GM12878 (cell line): ENCODE measurements around the gene STYXL2. TPM values are rescaled to one million over a fixed set of nuclear protein-coding genes. Genes with fewer than 3 reads are reported as not detected.

ENCODE experiments used
- ATAC-seq: fragments of 200-7000 bp; cut with Tn5 transposase; 3 replicates; pipeline ENCODE4 v1.9.1; 2020; ENCODE audit warnings: mild to moderate bottlenecking, moderate library complexity
- BruUV-seq: library from RNA; stranded (reverse); fragments of 400-500 nt; replicated peaks from 2 replicates; lab custom pipeline; 2021; lab: Mats Ljungman, UMichigan
- CTCF ChIA-PET: fragments of 300-600 bp; sonication (Branson Sonifier 250); formaldehyde crosslinking; extraction: SDS; loops from one replicate; lab custom pipeline; 2021; ENCODE audit warnings: inconsistent platforms; lab: Yijun Ruan, JAX
- POLR2A ChIA-PET: fragments of 350-600 bp; formaldehyde crosslinking; extraction: SDS; loops from one replicate; lab custom pipeline; 2021; ENCODE audit warnings: inconsistent platforms; lab: Charles Lee
- RAD21 ChIA-PET: fragments of 300-600 bp; sonication (Branson Sonifier 250); formaldehyde crosslinking; loops from one replicate; lab custom pipeline; 2023; ENCODE audit warnings: antibody characterized with exemption; ENCODE audit not compliant: unreplicated experiment; lab: Charles Lee
- SMC1A ChIA-PET: fragments of 300-600 bp; sonication (Branson Sonifier 250); formaldehyde crosslinking; loops from one replicate; lab custom pipeline; 2023; ENCODE audit not compliant: unreplicated experiment, uncharacterized antibody; lab: Charles Lee
- DNase-seq: peaks from one replicate; pipeline ENCODE4 v3.0.0-alpha.2; 2011; ENCODE audit warnings: low read depth, low spot score
- FAIRE-seq: peaks from 3 replicates; lab custom pipeline; 2011; peaks lifted over from hg19 to GRCh38; lab: Jason Lieb, UNC
- H2AFZ ChIP-seq: 2 replicates; pipeline ENCODE4 v1.6.0; 2011; ENCODE audit warnings: low read depth, low read length, control low read depth; ENCODE audit not compliant: control insufficient read depth
- H3K27ac ChIP-seq: 2 replicates; pipeline ENCODE4 v1.5.1; 2011; ENCODE audit warnings: control low read depth; ENCODE audit not compliant: control insufficient read depth, insufficient read depth
- H3K27me3 ChIP-seq, 2 experiments: replicated peaks in 1 of 2; 2 replicates each; pipeline versions ENCODE4 v1.6.0 to v1.6.1; 2011; ENCODE audit warnings: low read length in 1 of 2; ENCODE audit not compliant: control insufficient read depth in 2 of 2, insufficient read depth in 2 of 2
- H3K36me3 ChIP-seq, 2 experiments: 2 replicates each; pipeline ENCODE4 v1.5.1; 2011; ENCODE audit warnings: low read length in 1 of 2; ENCODE audit not compliant: control insufficient read depth in 2 of 2, insufficient read depth in 2 of 2
- H3K4me1 ChIP-seq: 2 replicates; pipeline ENCODE4 v1.6.1; 2011; ENCODE audit warnings: mild to moderate bottlenecking, low read length, moderate library complexity, mixed read lengths; ENCODE audit not compliant: control insufficient read depth, insufficient read depth
- H3K4me2 ChIP-seq: 2 replicates; pipeline ENCODE4 v1.6.0; 2011; ENCODE audit warnings: control low read depth; ENCODE audit not compliant: control insufficient read depth, insufficient read depth
- H3K4me3 ChIP-seq: fragments of 200-600 bp; sonication (generic); 2 replicates; pipeline ENCODE4 v1.5.1; 2016
- H3K79me2 ChIP-seq: 2 replicates; pipeline ENCODE4 v1.6.0; 2011; ENCODE audit warnings: low read length; ENCODE audit not compliant: control insufficient read depth, insufficient read depth
- H3K9ac ChIP-seq: 2 replicates; pipeline ENCODE4 v1.8.0; 2011; ENCODE audit warnings: low read length, control low read depth, mixed read lengths; ENCODE audit not compliant: control insufficient read depth, insufficient read depth
- H3K9me3 ChIP-seq: replicated peaks from 3 replicates; pipeline ENCODE4 v1.5.1; 2011; ENCODE audit warnings: mild to moderate bottlenecking, low read length; ENCODE audit not compliant: control insufficient read depth, insufficient read depth
- H4K20me1 ChIP-seq: 2 replicates; pipeline ENCODE4 v1.6.0; 2011; ENCODE audit not compliant: control insufficient read depth, insufficient read depth
- BCL11A ChIP-seq: IDR thresholded peaks from 2 replicates; pipeline ENCODE4 v1.6.1; 2011; ENCODE audit warnings: low read depth, low read length
- CBFB ChIP-seq: IDR thresholded peaks from 2 replicates; pipeline ENCODE4 v1.6.1; 2016; ENCODE audit warnings: antibody characterized with exemption, low read depth
- CREB1 ChIP-seq: IDR thresholded peaks from 2 replicates; pipeline ENCODE4 v1.6.1; 2012; ENCODE audit warnings: low read depth, mild to moderate bottlenecking, inconsistent platforms
- ESRRA ChIP-seq: IDR thresholded peaks from 2 replicates; pipeline ENCODE4 v1.6.1; 2012; ENCODE audit warnings: mild to moderate bottlenecking, low read length, improper control_type of control experiment
- FOXK2 ChIP-seq: fragments of 450-650 bp; IDR thresholded peaks from 2 replicates; pipeline ENCODE4 v1.6.1; 2017; ENCODE audit warnings: mild to moderate bottlenecking, moderate library complexity
- IKZF2 ChIP-seq, 2 experiments: fragments of 450-650 bp; IDR thresholded peaks; 2 replicates each; pipeline ENCODE4 v1.6.1; 2017; ENCODE audit warnings: mild to moderate bottlenecking in 2 of 2, moderate library complexity in 2 of 2
- MEF2A ChIP-seq: IDR thresholded peaks from 2 replicates; pipeline ENCODE4 v1.6.1; 2011; ENCODE audit warnings: low read depth, mild to moderate bottlenecking, low read length, moderate library complexity; ENCODE audit not compliant: insufficient read depth
- NFXL1 ChIP-seq: fragments of 450-650 bp; IDR thresholded peaks from 2 replicates; pipeline ENCODE4 v1.6.1; 2017; ENCODE audit warnings: antibody characterized with exemption, mild to moderate bottlenecking, borderline replicate concordance
- PML ChIP-seq: IDR thresholded peaks from 2 replicates; pipeline ENCODE4 v1.6.1; 2012; ENCODE audit warnings: low read length, inconsistent platforms
- POLR2AphosphoS2 ChIP-seq: IDR thresholded peaks from 2 replicates; pipeline ENCODE4 v1.6.1; 2011; ENCODE audit warnings: low read depth, mild to moderate bottlenecking, low read length, improper control_type of control experiment, moderate library complexity
- RAD51 ChIP-seq: fragments of 450-650 bp; IDR thresholded peaks from 2 replicates; pipeline ENCODE4 v1.6.1; 2016; ENCODE audit warnings: moderate library complexity, mild to moderate bottlenecking, inconsistent platforms
- RUNX3 ChIP-seq: IDR thresholded peaks from 2 replicates; pipeline ENCODE4 v1.6.1; 2012; ENCODE audit warnings: low read length, inconsistent platforms
- SMC3 ChIP-seq: IDR thresholded peaks from 2 replicates; pipeline ENCODE4 v1.6.1; 2011; ENCODE audit warnings: low read length, improper control_type of control experiment, borderline replicate concordance
- SUPT20H ChIP-seq: IDR thresholded peaks from 2 replicates; pipeline ENCODE4 v1.6.1; 2011; ENCODE audit warnings: low read depth, mild to moderate bottlenecking, low read length, moderate library complexity, borderline replicate concordance; ENCODE audit not compliant: control insufficient read depth
- TCF7 ChIP-seq: IDR thresholded peaks from 2 replicates; pipeline ENCODE4 v1.6.1; 2014; ENCODE audit warnings: antibody characterized with exemption, borderline replicate concordance
- ZNF217 ChIP-seq: fragments of 450-650 bp; IDR thresholded peaks from 2 replicates; pipeline ENCODE4 v1.6.1; 2017; ENCODE audit warnings: antibody characterized with exemption, mild to moderate bottlenecking
- ZNF24 ChIP-seq: fragments of 450-650 bp; IDR thresholded peaks from 2 replicates; pipeline ENCODE4 v1.6.1; 2017; ENCODE audit warnings: antibody characterized with exemption, mild to moderate bottlenecking
- WGBS: methylation state at CpG from one replicate; pipeline ENCODE4 v1.1.6; 2016; ENCODE audit warnings: low lambda C conversion rate; ENCODE audit not compliant: insufficient replicate concordance, insufficient coverage; ENCODE audit errors: missing lambda C conversion rate; 5-methylcytosine and 5-hydroxymethylcytosine counted together
- in situ Hi-C: fragments of 300-500 bp; cut with MboI; formaldehyde crosslinking; loops from 9 replicates; pipeline ENCODE4 v1.14.3; 2018; ENCODE audit warnings: mixed read lengths
- intact Hi-C: fragments of 100-400 bp; cut with micrococcal nuclease; formaldehyde crosslinking; loops from one replicate; pipeline ENCODE4 v1.14.2; 2022; ENCODE audit not compliant: unreplicated experiment
- polyA plus RNA-seq, 11 experiments: library from polyadenylated mRNA; depleted of rRNA in 4 of 11; unstranded in 6 of 11; stranded (reverse) in 5 of 11; fragments of >200 nt; fragmentation: Nextera tagmentation in 4 of 11; fragmentation: Illumina TruSeq in 1 of 11; extraction: Ambion mirVana in 4 of 11; extraction: Trizol in 1 of 11; gene quantifications; 1 replicate in 1 of 11; 2 replicates in 10 of 11; pipeline versions ENCODE4 v1.2.1 to v1.2.3, GENCODE V29; 2011 to 2016; ENCODE audit warnings: inconsistent platforms in 2 of 11, missing spikeins in 2 of 11, low read depth in 1 of 11
- total RNA-seq, 4 experiments: library from RNA; depleted of rRNA in 3 of 4; stranded (reverse); fragments of >200 nt in 3 of 4; fragmentation: Illumina TruSeq in 1 of 4; extraction: Trizol in 1 of 4; gene quantifications; 2 replicates each; pipeline versions ENCODE4 v1.2.1 to v1.2.3, GENCODE V29; 2013 to 2021
- TF ChIP-seq, protein P1 (sequence below): fragments of 450-650 bp; IDR thresholded peaks from 2 replicates; pipeline ENCODE4 v1.6.1; 2018; ENCODE audit warnings: borderline replicate concordance, mild to moderate bottlenecking; ENCODE audit not compliant: partially characterized antibody
- TF ChIP-seq, protein P2 (sequence below), 3 experiments: IDR thresholded peaks in 2 of 3; conservative IDR thresholded peaks in 1 of 3; 2 replicates each; pipeline ENCODE4 v1.5.1; 2011; ENCODE audit warnings: low read depth in 3 of 3, low read length in 3 of 3, mild to moderate bottlenecking in 3 of 3, control low read depth in 2 of 3, moderate library complexity in 2 of 3, inconsistent platforms in 1 of 3, mixed read lengths in 1 of 3; ENCODE audit not compliant: control insufficient read depth in 2 of 3, insufficient read depth in 1 of 3; ENCODE audit errors: extremely low read depth in 1 of 3

Gene STYXL2
- total and polyA plus RNA-seq, 10 of the 15 experiments (the other 5 are each of a cell fraction or from before 2014, with no cell fraction given): under 0.01 to 0.08 (median 0.03) TPM; not detected in 7

DNA sequence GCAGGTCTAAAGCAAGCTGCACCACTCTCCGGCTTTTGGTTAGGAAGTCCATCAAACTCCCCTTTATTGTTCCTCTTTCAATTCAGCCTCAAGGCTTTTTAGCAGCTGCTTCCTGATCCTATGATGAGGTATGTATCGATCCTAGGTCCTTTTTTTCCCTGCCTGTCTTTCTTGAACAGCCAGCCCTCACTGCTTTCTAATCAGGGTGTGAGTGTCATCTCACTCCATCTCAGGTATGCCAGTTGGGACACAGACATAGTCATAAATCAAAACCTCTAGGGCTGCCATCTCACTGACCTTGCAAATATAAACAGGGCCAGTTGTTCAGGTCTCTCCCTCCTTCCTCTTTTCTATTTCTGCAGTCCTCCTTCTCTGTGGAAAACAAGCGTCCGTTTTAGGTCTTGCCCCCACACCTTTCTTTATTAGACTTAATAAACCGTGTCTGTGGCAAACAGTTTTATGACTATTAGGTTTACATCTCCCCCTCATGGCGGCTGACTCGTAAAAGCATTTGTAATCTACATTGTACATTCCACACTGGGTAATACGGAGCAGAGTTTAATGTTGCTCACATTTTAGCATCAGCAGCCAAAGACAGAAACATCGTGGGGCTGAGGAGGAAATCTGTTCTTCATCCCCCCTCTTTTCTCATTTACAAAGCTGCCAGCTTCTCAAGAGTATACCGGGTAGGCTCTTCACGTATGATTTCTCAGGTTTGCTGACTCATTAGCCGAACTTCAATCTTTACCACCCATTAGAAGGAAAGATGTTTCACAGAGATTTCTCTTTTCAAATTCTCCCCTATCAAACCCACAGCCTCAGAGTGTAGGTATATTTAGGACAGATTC lies 11.6 kb downstream of the STYXL2 start:
- peak; percentile 65 for FAIRE-seq
- Histone ChIP-seq H3K79me2 (no peaks in the 10 kb centered on the region), H3K27ac (no peak overlapping the region), H4K20me1 (no peaks in the 10 kb centered on the region), H3K9ac (no peak overlapping the region), H3K9me3 (no peaks in the 10 kb centered on the region; the same call in 2 of the 3 replicates), H3K27me3 (no peaks in the 10 kb centered on the region), H3K36me3 (no peaks in the 10 kb centered on the region), H2AFZ (peak overlapping the region; percentile 62), H3K4me2 (peak overlapping the region; percentile 36), H3K4me1 (peaks cover 28% of the 10 kb centered on the region), H3K4me3 (no peak overlapping the region)
- POLR2A ChIA-PET: no interaction called here
- DNase-seq: no peak
- BruUV-seq: no TSS peak
- peak; percentile 65 for ATAC-seq
- in situ Hi-C loops (no loop called here), intact Hi-C loops (loop anchor here (5.0 kb wide), 1 partner anchor 117 kb away; the partner anchor contains the start of gene POU2F1)
- RAD21 ChIA-PET: interaction anchor here (0.6 to 1.3 kb wide), 3 partner anchors 10 to 1120 kb away, joined by 3 to 5 read pairs (median 4); partner anchors contain the start of gene SFT2D2
- CTCF ChIA-PET: interaction anchor here (0.8 to 1.9 kb wide), 4 partner anchors 13 to 115 kb away, joined by 3 to 6 read pairs (median 4); partner anchors contain the start of gene POU2F1
- SMC1A ChIA-PET: interaction anchor here (0.7 to 3.8 kb wide), 5 partner anchors 10 to 47 kb away, joined by 3 to 15 read pairs (median 3); no protein-coding TSS in a partner anchor
- WGBS: 17% methylated on average over 12 of the region's 12 CpGs
- TF ChIP-seq ESRRA: no peak
- no peak for TF ChIP-seq PML
- no peak for TF ChIP-seq BCL11A
- TF ChIP-seq POLR2AphosphoS2: no peak
- TF ChIP-seq SUPT20H: no peak
- TF ChIP-seq CBFB: no peak
- TF ChIP-seq ZNF24: no peak
- TF ChIP-seq, protein P1, sequence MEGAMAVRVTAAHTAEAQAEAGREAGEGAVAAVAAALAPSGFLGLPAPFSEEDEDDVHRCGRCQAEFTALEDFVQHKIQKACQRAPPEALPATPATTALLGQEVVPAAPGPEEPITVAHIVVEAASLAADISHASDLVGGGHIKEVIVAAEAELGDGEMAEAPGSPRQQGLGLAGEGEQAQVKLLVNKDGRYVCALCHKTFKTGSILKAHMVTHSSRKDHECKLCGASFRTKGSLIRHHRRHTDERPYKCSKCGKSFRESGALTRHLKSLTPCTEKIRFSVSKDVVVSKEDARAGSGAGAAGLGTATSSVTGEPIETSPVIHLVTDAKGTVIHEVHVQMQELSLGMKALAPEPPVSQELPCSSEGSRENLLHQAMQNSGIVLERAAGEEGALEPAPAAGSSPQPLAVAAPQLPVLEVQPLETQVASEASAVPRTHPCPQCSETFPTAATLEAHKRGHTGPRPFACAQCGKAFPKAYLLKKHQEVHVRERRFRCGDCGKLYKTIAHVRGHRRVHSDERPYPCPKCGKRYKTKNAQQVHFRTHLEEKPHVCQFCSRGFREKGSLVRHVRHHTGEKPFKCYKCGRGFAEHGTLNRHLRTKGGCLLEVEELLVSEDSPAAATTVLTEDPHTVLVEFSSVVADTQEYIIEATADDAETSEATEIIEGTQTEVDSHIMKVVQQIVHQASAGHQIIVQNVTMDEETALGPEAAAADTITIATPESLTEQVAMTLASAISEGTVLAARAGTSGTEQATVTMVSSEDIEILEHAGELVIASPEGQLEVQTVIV: no peak
- TF ChIP-seq ZNF217: no peak
- peak in 1 of 2 experiments; percentile 4; a peak in 1 of 4 replicates for TF ChIP-seq IKZF2 (IDR thresholded peaks at IDR 0.05)
- TF ChIP-seq RUNX3: no peak
- 0 out of 2 replicates have a peak, but pooled peaks have one; percentile 2 for TF ChIP-seq SMC3
- TF ChIP-seq RAD51: no peak
- no peak for TF ChIP-seq TCF7
- TF ChIP-seq FOXK2: no peak
- no peak for TF ChIP-seq CREB1
- TF ChIP-seq MEF2A: no peak
- TF ChIP-seq NFXL1: no peak
- TF ChIP-seq, protein P2, sequence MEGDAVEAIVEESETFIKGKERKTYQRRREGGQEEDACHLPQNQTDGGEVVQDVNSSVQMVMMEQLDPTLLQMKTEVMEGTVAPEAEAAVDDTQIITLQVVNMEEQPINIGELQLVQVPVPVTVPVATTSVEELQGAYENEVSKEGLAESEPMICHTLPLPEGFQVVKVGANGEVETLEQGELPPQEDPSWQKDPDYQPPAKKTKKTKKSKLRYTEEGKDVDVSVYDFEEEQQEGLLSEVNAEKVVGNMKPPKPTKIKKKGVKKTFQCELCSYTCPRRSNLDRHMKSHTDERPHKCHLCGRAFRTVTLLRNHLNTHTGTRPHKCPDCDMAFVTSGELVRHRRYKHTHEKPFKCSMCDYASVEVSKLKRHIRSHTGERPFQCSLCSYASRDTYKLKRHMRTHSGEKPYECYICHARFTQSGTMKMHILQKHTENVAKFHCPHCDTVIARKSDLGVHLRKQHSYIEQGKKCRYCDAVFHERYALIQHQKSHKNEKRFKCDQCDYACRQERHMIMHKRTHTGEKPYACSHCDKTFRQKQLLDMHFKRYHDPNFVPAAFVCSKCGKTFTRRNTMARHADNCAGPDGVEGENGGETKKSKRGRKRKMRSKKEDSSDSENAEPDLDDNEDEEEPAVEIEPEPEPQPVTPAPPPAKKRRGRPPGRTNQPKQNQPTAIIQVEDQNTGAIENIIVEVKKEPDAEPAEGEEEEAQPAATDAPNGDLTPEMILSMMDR (IDR thresholded peaks at IDR 0.05 in 2 of 3, conservative IDR thresholded peaks at IDR 0.05 in 1 of 3; ENCODE audit: control insufficient read depth in 2 of 3, extremely low read depth in 1 of 3, insufficient read depth in 1 of 3, low read depth in 3 of 3, low read length in 3 of 3): peak in 1 of 3 experiments; percentile 21; a peak in 1 of 6 replicates
